Vagina (tissue), 2 donors: ENCODE results near the gene ATAD5. TPM values are rescaled to one million over a fixed set of nuclear protein-coding genes. Genes with fewer than 3 reads are reported as not detected.

Experiments used
- DNase-seq, 2 donors: peaks; one replicate each; pipeline ENCODE4 v3.0.0-alpha.2; 2017; ENCODE audit errors: extremely low spot score in 2 of 2
- H3K27ac ChIP-seq: fragments of 200-600 bp; sonication (generic); one replicate; pipeline ENCODE4 v1.5.1; 2019
- H3K27me3 ChIP-seq: fragments of 200-600 bp; sonication (generic); one replicate; pipeline ENCODE4 v1.5.1; 2019
- H3K36me3 ChIP-seq, 2 donors: fragments of 200-600 bp; sonication (generic); one replicate each; pipeline ENCODE4 v1.5.1; 2017 to 2019
- H3K4me1 ChIP-seq: fragments of 200-600 bp; sonication (generic); one replicate; pipeline ENCODE4 v1.5.1; 2019
- H3K4me3 ChIP-seq, 2 donors: fragments of 200-600 bp; sonication (generic); 1 replicate in 1 of 2; 2 replicates in 1 of 2; pipeline ENCODE4 v1.5.1; 2016 to 2019
- H3K9me3 ChIP-seq: fragments of 200-600 bp; sonication (generic); one replicate; pipeline ENCODE4 v1.5.1; 2019
- CTCF ChIP-seq, 3 experiments: fragments of 450-650 bp in 2 of 3; fragments of 200-600 bp in 1 of 3; sonication (generic) in 1 of 3; IDR thresholded peaks; one replicate each; pipeline ENCODE4 v1.5.1; 2017 to 2019; ENCODE audit warnings: antibody characterized with exemption in 3 of 3, mild to moderate bottlenecking in 2 of 3, moderate library complexity in 2 of 3
- POLR2A ChIP-seq, 2 donors: fragments of 450-650 bp; IDR thresholded peaks; one replicate each; pipeline ENCODE4 v1.6.1; 2017; ENCODE audit warnings: antibody characterized with exemption in 2 of 2, mild to moderate bottlenecking in 2 of 2, moderate library complexity in 2 of 2
- POLR2AphosphoS5 ChIP-seq, 2 donors: sonication (generic); formaldehyde crosslinking; IDR thresholded peaks; one replicate each; pipeline ENCODE4 v1.9.0; 2017; ENCODE audit warnings: antibody characterized with exemption in 2 of 2, mild to moderate bottlenecking in 2 of 2, low read depth in 1 of 2; ENCODE audit not compliant: insufficient read depth in 1 of 2
- intact Hi-C: fragments of 100-400 bp; cut with DNase I; formaldehyde crosslinking; loops from one replicate; pipeline ENCODE4 v1.15.1; 2023
- total RNA-seq: library from RNA; depleted of rRNA; stranded (reverse); fragments of >200 nt; gene quantifications from one replicate; pipeline ENCODE4 v1.2.3, GENCODE V29; 2016

Gene ATAD5
- total RNA-seq, 1 donor from 2014 or later = 2.7 TPM

- no peak for DNase-seq
- H3K27me3 ChIP-seq = no peaks in the 10 kb centered on the region
- TF ChIP-seq CTCF (IDR thresholded peaks at IDR 0.05) (no peak), POLR2AphosphoS5 (IDR thresholded peaks at IDR 0.05; ENCODE audit: insufficient read depth in 1 of 2, low read depth in 1 of 2) (no peak), POLR2A (IDR thresholded peaks at IDR 0.05) (no peak)
Observed at GRCh38 chr17:30915833-30916611, 84.3 kb downstream of the ATAD5 start.

GRCh38 chr17:30917050-30917449 is 85.3 kb downstream of the ATAD5 start:
- Histone ChIP-seq H3K4me3 (no peak overlapping the region), H3K9me3 (no peaks in the 10 kb centered on the region), H3K27ac (no peak overlapping the region), H3K36me3 (no peaks in the 10 kb centered on the region), H3K27me3 (no peaks in the 10 kb centered on the region), H3K4me1 (peaks cover 2% of the 10 kb centered on the region)
- DNase-seq = no peak
- intact Hi-C loops = no loop called here
- TF ChIP-seq POLR2AphosphoS5 (IDR thresholded peaks at IDR 0.05; ENCODE audit: insufficient read depth in 1 of 2, low read depth in 1 of 2) (no peak), CTCF (IDR thresholded peaks at IDR 0.05) (no peak), POLR2A (IDR thresholded peaks at IDR 0.05) (no peak)

More at GRCh38 chr17:30915833-30916611, 84.3 kb downstream of the ATAD5 start:
- Histone ChIP-seq H3K9me3 (no peaks in the 10 kb centered on the region), H3K4me3 (no peak overlapping the region), H3K27ac (no peak overlapping the region), H3K4me1 (no peaks in the 10 kb centered on the region), H3K36me3 (no peaks in the 10 kb centered on the region)
- intact Hi-C loops = no loop called here

- Histone ChIP-seq H3K9me3 (no peaks in the 10 kb centered on the region), H3K4me3 (no peak overlapping the region), H3K4me1 (peaks cover 11% of the 10 kb centered on the region), H3K27ac (no peak overlapping the region), H3K27me3 (no peaks in the 10 kb centered on the region), H3K36me3 (no peaks in the 10 kb centered on the region)
- no peak for DNase-seq
- intact Hi-C loops = no loop called here
- TF ChIP-seq POLR2A (IDR thresholded peaks at IDR 0.05) (no peak), POLR2AphosphoS5 (IDR thresholded peaks at IDR 0.05; ENCODE audit: insufficient read depth in 1 of 2, low read depth in 1 of 2) (no peak), CTCF (IDR thresholded peaks at IDR 0.05) (no peak)
Observed at GRCh38 chr17:30920282-30920681, 88.5 kb downstream of the ATAD5 start.

- Histone ChIP-seq H3K4me1 (peaks cover 11% of the 10 kb centered on the region), H3K27me3 (no peaks in the 10 kb centered on the region), H3K4me3 (peak overlapping the region in 1 of 2 donors; percentile 41), H3K27ac (no peak overlapping the region), H3K9me3 (no peaks in the 10 kb centered on the region), H3K36me3 (no peaks in the 10 kb centered on the region)
- no peak for DNase-seq
- TF ChIP-seq POLR2AphosphoS5 (IDR thresholded peaks at IDR 0.05; ENCODE audit: insufficient read depth in 1 of 2, low read depth in 1 of 2) (no peak), CTCF (IDR thresholded peaks at IDR 0.05) (no peak), POLR2A (IDR thresholded peaks at IDR 0.05) (no peak)
- intact Hi-C loops = no loop called here
Observed at GRCh38 chr17:30920683-30921543, 89.1 kb downstream of the ATAD5 start.
